Epithelial cell of esophagus (primary cell): Measurements from ENCODE around the gene CEP85L.

Experiments
- DNase-seq: peaks from one replicate; pipeline ENCODE4 v3.0.0; 2010; ENCODE audit warnings: low read depth
- H3K4me3 ChIP-seq: 2 replicates; pipeline ENCODE4 v1.5.1; 2011; ENCODE audit warnings: mild to moderate bottlenecking, low read length, control low read depth
- TF ChIP-seq, protein P1 (sequence below): IDR thresholded peaks from 2 replicates; pipeline ENCODE4 v1.5.1; 2011; ENCODE audit warnings: low read depth, mild to moderate bottlenecking, low read length, control low read depth, inconsistent platforms; ENCODE audit not compliant: insufficient read depth; ENCODE audit errors: missing control alignments

CEP85L gene

DNA sequence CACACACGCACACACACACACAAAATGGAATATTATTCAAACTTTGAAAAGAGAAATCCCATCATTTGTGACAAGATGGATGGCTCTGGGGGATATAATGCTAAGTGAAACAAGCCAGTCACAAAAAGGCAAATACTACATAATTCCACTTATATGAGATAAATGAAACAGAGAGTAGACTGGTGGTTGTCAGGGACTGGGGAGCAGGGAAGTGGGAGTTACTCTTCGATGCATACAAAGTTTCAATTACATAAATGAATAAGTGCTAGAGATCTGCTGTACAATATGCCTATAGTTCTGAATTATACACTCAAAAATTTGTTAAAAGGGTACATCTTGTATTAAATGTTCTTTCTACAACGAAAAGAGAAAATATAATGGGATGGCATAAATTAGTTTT, 161.4 kb downstream of the CEP85L start:
- DNase-seq, result no peak
- no peak overlapping the region for H3K4me3 ChIP-seq
- TF ChIP-seq, protein P1, sequence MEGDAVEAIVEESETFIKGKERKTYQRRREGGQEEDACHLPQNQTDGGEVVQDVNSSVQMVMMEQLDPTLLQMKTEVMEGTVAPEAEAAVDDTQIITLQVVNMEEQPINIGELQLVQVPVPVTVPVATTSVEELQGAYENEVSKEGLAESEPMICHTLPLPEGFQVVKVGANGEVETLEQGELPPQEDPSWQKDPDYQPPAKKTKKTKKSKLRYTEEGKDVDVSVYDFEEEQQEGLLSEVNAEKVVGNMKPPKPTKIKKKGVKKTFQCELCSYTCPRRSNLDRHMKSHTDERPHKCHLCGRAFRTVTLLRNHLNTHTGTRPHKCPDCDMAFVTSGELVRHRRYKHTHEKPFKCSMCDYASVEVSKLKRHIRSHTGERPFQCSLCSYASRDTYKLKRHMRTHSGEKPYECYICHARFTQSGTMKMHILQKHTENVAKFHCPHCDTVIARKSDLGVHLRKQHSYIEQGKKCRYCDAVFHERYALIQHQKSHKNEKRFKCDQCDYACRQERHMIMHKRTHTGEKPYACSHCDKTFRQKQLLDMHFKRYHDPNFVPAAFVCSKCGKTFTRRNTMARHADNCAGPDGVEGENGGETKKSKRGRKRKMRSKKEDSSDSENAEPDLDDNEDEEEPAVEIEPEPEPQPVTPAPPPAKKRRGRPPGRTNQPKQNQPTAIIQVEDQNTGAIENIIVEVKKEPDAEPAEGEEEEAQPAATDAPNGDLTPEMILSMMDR, result no peak

DNA sequence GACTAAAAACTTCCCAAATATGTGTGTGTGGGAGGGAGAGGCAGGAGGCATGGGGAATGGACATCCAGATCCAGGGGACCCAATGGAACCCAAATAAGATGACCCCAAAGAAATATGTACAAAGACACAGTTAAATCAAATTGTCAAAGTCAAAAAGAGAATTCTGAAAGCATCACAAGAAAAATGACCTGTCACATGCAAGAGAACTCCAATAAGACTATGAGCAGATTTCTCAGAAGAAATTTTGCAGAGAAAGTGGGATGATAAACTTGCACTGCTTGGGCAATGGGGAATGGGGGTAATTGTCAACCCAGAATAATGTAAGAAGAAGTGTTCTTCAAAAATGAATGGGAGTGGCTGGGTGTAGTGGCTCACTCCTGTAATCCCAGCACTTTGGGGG, 162.8 kb downstream of the CEP85L start:
- H3K4me3 ChIP-seq, result no peak overlapping the region
- no peak for DNase-seq
- TF ChIP-seq, protein P1, result no peak

DNA sequence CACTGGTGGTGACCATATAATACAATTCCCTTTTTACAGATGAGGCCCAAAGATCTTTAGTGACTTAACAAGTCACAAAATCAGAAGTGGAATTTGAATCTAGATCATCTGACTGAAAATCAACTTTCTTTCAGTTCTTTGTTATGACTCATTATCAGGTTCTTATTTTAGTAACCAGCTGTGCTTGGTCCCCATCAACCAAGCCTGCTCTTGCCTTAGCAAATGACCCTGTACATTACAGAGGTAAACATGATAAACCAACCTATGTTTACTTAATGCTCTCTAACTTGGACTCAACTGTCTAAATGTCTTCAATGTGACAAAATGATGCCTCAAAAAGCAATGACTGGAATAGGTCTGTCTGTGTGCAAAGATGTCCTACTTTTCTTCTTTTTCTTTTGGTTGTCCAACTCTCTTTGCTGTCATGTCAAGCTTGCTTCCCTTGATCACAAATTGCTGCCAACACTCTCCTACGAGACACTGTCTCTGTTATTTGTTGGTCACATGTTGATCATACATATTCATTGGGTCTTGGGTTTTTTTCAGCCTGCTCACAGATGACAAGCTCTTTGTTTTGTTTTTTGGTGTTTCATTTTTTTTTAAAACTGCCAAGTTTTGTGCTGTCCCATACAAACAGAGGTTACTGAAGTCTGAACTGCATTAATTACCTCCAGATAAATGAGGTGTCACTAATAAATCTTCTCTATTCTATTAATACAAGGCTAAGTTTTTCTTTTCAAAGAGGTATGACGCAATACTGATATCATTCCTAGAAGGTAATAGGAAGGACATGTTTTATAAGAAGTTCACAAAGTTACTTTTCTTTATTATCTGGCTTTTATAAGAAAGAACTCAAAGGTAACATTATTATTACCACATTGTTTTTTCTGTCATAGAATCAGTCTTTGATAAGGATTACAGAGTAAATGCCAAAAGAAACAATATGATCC, 165.5 kb downstream of the CEP85L start:
- TF ChIP-seq, protein P1, result no peak
- DNase-seq, result no peak
- H3K4me3 ChIP-seq, result no peak overlapping the region

DNA sequence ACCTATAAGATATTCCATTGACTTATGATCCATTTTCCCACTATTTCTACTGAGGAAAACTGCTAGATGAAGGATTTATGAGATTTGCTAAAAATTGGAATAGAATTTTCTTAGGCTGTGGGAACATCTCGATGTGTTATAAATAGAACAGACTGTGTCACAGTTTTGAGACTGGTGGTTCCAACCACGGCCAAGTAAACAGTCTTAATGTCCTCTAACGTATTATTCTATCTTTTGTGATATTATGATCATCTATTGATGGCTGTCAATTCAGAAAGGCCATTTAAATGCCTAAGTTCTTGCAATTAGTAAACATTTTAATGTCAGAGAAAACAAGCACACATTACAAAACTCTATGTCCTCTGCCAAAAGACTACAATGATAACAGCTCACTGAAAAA, 174.8 kb downstream of the CEP85L start:
- DNase-seq, result no peak
- TF ChIP-seq, protein P1, result no peak
- no peak overlapping the region for H3K4me3 ChIP-seq

DNA sequence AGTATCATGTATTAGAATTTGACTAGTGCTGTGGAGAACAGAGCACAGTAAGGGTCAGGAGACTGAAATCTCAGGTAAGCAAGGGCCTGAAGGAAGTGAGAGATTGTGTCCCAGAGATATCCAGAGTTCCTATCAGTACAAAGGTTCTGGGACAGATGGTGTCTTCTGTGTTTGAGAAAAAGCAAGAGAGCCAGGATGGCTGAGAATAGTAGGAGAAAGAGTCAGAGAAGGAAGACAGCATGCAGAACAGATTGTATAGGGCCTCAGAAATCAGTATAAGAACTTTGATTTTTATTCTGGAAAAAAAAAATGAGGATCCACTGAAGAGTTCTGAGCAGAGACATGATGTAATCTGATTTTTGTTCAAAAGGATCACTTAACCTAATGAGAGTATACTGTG, 178.1 kb downstream of the CEP85L start:
- no peak overlapping the region for H3K4me3 ChIP-seq
- no peak for DNase-seq
- TF ChIP-seq, protein P1, result no peak

DNA sequence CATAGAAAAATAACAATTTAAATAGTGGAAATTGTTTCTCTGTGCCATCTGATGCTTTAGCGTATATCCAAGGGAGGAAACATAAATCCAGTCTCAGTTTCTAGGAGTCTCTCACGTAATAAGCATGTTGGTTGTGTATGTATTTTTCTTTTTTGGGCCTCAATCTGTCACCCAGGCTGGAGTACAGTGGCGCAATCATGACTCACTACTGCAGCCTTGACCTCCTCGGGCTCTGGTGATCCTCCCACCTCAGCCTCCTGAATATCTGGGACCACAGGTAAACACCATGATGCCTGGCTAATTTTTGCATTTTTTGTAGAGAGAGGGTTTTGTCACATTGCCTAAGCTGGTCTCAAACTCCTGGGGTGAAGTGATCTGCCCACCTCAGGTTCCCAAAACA, 181.9 kb downstream of the CEP85L start:
- peak; percentile 21 for DNase-seq
- no peak overlapping the region for H3K4me3 ChIP-seq
- TF ChIP-seq, protein P1, result no peak
